ENCODE data around the gene ATF6.
"Not testable (repeated sequence)": the region's sequence is repeated elsewhere in the genome, so short reads cannot be mapped to it uniquely, and the experiment has no call there.

Gene ATF6

GRCh38 chr1:161782886-161783285, 16.8 kb downstream of the ATF6 start:
- no peak for DNase-seq

GRCh38 chr1:161784968-161785367, 18.8 kb downstream of the ATF6 start:
- no peak for DNase-seq

DNA sequence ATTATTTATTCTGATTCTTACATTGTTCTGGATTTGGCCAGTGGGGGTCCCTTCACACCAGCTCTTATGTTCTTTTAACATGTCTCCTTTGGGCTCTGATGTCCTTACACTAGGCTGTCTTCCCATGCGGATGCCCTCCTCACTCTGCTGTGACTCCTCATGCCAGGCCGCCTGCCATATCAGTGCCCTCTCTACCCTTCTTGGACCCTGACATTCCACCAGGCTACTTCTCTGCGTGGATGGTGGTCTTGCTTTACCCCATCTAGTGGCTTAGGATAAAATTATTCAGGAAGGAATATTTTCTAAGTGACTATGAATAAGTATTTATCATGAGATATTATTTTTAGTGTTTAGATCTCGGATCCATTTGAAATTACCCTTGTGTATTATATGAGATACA, 21.2 kb downstream of the ATF6 start:
- DNase-seq: no peak

- DNase-seq: no peak
These were observed 24.6 kb downstream of the ATF6 start for GRCh38 chr1:161790587-161791317.

DNA sequence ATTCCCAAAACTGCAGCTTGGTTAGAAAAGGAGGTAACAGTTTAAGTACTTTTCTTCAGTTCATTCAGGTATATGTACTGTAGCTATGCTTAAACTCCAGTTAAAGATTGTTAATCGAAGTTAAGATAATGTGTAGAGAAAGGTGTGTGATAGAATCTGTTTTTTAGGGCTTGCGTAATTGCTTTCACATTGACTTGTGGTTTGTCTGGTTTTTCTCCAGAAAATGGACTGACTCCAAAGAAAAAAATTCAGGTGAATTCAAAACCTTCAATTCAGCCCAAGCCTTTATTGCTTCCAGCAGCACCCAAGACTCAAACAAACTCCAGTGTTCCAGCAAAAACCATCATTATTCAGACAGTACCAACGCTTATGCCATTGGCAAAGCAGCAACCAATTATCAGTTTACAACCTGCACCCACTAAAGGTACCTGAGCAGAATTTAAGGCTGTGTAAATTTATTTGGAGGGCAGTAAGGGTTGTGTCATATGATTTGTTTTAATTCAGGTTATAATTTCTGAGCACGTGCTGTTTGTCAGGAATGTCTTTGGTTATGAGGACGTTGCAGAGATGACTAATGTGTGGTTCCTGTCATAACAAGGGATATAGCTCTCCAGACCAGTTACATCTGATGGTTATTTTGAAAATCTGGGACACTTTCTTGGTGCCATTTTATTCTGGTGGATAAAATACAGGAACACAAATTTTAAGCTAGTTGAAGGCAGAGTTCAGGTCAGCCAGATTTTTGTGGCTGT, 26.0 kb downstream of the ATF6 start:
- no peak for DNase-seq

- peak; percentile 45 for DNase-seq
These were observed 26.6 kb downstream of the ATF6 start for GRCh38 chr1:161792740-161793139.

GRCh38 chr1:161799792-161800191, 33.7 kb downstream of the ATF6 start:
- DNase-seq: no peak

DNA sequence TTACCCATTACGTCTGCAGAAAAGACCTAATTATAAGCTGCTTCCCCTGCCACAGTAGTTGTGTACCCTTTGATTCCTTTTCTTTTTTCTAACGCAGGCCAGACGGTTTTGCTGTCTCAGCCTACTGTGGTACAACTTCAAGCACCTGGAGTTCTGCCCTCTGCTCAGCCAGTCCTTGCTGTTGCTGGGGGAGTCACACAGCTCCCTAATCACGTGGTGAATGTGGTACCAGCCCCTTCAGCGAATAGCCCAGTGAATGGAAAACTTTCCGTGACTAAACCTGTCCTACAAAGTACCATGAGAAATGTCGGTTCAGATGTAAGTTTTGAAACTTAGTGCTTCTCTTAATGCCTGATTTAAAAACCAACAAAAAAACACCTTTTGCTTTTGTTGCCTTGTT, 35.8 kb downstream of the ATF6 start:
- no peak for DNase-seq

GRCh38 chr1:161803181-161803580, 37.1 kb downstream of the ATF6 start:
- DNase-seq: no peak

- DNase-seq: no peak
These were observed 39.5 kb downstream of the ATF6 start for GRCh38 chr1:161805399-161806197.

DNA sequence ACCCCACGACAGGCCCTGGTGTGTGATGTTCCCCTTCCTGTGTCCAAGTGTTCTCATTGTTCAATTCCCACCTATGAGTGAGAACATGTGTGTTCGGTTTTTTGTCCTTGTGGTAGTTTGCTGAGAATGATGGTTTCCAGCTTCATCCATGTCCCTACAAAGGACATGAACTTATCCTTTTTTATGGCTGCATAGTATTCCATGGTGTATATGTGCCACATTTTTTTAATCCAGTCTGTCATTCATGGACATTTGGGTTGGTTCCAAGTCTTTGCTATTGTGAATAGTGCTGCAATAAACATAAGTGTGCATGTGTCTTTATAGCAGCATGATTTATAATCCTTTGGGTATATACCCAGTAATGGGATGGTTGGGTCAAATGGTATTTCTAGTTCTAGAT, 43.1 kb downstream of the ATF6 start:
- not testable (repeated sequence) for DNase-seq

- not testable (repeated sequence) for DNase-seq
These were observed 43.5 kb downstream of the ATF6 start for GRCh38 chr1:161809656-161810055.

- no peak for DNase-seq
These were observed 44.7 kb downstream of the ATF6 start for GRCh38 chr1:161810780-161811179.

GRCh38 chr1:161816201-161816600, 50.1 kb downstream of the ATF6 start:
- DNase-seq: peak; percentile 70

DNA sequence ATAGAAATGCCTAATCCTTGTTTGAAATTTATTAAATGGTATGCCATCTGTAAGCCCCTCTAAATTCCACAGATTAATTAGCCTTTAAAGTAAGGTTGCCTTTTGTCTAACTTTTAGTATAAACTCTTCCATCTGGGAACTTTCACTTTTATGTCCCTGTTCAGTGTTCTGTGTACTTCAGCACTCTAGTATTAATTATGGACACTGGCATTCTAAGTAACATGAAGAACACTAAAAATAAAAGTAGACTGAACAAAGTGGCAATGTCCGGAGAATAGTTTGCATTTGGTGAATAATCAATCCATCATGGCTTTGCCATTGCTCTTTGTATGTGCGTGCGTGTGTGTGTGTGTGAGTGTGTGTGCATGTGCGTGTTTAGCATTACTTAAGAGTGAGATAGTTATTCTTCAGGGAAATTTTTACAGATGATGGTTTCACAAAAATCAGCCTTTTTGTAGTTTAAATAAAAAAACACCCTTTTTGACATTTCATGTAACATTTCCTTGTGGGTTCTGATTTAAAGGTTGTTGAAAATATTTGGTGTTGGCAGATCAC, 51.1 kb downstream of the ATF6 start:
- DNase-seq: no peak

DNA sequence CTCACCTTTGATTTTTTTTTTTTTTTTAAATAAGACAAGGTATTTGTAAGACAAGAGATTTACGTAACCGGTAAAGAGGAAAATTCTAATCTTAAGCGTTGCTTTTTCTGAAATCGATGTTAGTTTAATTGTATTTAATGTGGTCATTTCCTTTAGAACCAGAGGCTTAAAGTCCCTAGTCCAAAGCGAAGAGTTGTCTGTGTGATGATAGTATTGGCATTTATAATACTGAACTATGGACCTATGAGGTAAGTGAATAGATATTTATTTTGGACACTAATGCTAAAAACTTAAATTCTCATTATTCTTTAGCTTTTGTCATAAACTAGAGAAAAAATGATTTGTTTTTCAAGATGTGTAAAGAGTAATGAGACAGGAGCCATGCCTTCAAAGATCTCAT, 54.8 kb downstream of the ATF6 start:
- no peak for DNase-seq

DNA sequence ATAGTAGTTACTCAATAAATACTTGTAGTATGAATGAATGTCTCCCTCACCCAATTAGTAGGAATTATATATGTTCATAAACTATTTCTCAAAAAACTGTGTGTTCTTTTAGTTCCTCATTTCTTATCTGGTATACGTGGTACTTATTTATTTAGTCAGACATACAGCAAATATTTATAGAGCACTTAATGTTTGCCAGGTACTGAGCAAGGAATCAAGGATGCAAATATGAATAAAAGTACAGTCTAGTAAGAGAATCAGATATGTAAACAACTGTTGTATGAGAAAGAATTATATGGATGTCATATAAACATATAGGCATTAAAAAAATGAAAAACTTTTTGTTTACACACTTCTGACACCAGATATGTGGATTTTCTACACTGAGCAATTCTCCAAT, 58.5 kb downstream of the ATF6 start:
- no peak for DNase-seq

DNA sequence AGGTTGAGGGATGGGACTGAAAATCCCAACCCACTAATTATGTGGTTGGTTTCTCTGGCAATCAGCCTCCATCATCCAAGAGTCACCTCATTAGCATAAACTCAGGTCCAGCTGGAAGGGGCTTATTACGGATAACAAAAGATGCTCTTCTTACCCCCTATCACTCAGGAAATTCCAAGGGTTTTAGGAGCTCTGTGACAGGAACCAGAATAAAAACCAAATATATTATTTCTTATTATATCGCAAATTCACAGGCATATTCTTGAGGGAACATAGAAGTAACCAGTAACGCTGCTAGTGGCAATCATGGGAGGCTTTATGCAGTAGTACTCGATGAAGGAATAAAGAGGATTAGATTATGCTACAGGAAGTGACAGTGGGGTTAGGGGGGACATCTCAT, 59.7 kb downstream of the ATF6 start:
- no peak for DNase-seq

GRCh38 chr1:161826478-161826877, 60.4 kb downstream of the ATF6 start:
- DNase-seq: no peak

- no peak for DNase-seq
These were observed 61.7 kb downstream of the ATF6 start for GRCh38 chr1:161827786-161828185.

DNA sequence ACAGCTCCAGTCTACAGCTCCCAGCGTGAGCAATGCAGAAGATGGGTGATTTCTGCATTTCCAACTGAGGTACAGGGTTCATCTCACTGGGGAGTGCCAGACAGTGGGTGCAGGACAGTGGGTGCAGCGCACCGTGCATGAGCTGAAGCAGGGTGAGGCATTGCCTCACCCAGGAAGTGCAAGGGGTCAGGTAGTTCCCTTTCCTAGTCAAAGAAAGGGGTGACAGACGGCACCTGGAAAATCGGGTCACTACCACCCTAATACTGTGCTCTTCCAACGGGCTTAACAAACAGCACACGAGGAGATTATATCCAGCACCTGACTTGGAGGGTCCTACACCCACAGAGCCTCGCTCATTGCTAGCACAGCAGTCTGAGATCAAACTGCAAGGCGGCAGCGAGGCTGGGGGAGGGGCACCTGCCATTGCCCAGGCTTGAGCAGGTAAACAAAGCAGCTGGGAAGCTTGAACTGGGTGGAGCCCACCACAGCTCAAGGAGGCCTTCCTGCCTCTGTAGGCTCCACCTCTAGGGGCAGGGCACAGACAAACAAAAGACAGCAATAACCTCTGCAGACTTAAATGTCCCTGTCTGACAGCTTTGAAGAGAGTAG, 66.3 kb downstream of the ATF6 start:
- not testable (repeated sequence) for DNase-seq

DNA sequence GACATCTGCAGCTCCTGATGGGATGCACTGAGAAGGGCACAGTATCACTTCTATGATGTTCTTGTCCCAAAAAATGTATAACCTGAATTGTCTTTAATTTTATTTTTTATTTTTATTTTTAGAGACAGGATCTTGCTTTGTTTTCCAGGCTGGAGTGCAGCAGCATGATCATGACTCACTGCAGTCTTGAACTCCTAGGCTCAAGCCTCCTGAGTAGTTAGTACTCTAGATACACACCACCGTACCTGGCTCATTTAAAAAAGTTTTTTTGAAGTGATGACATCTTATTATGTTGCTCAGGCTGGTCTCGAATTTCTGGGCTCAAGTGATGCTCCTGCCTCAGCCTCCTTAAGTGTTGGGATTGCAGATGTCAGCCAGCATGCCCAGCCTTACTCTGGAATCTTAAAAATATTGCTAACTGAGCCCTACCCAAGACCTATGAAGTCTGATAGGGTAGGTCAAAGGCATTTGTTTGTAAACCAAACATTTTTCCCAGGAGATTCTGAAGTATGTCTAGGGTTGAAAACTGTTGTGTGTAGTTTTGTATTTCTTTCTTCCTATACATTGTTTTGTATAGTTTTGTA, 68.9 kb downstream of the ATF6 start:
- no peak for DNase-seq

DNA sequence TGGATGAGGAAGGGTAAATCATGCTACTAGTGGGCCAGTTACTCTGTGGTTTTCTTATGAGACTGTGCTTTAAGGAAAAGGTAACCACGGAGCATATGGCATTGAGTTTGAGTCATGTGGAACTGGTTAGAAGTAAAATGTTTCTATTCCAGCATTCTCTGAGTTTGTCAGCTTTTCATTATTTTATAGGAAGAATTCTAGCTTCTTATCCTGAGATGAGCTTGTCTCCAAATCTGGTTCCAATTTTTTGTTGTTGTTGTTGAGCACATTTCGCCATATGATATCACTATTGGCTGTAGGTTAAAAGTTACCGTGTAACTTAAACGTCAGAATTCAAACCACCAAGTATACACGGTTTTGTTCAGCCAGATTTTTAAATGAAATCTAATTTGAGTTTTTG, 69.9 kb downstream of the ATF6 start:
- DNase-seq: no peak

Data from NCI-H2227 treated with DMSO at 0.1 percent for 48 hours (cell line).